ENCODE measurements around the gene VTN.

VTN gene

DNA sequence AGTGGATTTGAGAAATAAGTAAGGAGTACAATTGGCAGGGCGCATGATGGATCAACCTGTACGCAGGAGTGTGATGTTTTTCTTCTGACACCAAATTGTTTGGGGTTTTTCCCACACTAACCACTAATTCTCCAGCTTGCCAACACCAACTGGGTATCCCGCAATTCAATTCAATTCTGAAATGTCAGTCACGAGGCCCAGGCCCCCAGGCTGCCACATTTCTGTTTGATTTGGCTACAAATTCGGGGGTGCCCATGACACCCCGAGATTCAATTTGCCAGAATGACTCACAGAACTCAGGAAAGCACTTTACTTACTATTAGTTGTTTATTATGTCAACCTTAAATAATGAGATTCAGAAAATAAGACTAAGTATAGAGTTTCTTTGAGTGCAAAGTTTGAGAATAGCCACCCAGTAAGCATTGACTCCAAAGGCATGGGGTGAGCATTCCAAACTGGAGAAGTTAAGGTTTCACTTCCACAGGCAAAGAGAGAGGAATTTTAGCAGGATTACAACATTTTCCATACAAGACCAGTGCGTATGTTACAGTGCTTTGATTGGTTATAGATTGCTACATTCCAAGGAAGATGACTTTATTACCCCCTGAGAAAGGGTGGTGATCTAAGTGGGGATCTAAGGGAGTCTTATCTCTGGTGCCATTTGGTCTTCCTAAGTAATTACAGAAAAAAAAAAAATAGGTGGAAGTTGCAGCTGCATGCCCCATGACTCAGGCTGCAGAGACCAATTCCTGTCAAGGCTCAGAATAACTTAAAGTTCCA, 24.4 kb upstream of the VTN start:
- DNase-seq: no peak

DNA sequence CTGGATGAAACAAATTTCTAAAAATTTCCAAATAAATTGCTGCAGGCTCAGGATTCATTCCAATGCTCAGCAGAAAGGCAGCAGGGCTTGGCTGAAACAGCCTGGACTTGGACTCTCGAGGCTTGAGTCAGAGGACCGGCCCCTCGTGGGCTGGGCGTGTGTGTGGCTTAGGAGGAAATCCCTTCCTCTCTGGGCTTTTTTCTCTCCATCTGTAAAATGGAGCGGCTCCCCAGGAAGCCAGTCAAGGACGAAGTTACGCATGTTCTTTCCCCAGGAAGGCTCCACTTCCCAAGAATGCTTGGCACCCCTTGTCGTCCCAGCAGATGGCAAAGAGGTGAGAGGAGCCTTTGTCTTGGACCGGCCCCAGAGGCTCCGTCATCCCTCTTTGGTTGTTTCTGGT, 22.4 kb upstream of the VTN start:
- DNase-seq: no peak

DNA sequence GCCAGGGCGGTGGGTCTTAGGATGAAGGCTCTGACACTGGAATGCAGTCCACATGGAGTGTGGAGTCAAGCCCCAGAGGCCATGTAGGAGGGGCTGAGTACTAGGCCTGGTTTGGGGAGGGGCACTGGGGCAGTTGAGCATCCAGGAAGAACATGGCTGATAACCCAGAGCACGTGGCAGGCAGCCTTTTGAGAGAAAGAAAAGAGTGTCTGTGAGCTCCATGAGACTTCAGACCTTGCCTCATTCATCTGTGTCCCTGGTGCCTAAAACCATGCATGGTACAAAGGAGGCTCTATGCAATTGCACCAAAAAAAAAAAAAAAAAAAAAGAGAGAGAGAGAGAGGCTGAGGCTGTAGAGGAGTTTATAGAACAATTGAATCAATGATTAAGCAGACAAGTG, 21.3 kb upstream of the VTN start:
- DNase-seq: no peak

- DNase-seq: no peak
Observed at GRCh38 chr17:28390984-28391383, 20.9 kb upstream of the VTN start.

GRCh38 chr17:28390563-28390962, 20.5 kb upstream of the VTN start:
- DNase-seq: no peak

DNA sequence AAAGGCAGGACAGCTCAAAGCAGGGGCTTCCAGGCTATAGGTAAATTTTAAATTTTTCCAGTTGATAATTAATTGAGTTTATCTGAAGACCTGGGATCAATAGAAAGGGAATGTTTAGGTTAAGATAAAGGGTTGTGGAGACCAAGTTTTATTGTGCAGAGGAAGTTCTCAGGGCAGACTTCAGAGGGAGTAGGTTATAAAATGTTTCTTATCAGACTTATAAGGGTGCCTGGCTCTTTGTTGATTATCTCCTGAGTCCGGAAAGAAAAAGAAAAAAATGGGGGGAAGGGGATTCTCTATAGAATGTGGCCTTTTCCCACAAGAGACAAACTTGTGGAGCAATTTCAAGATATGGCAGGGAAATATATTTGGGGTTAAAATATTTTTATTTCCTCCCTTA, 20.0 kb upstream of the VTN start:
- DNase-seq: no peak

- no peak for DNase-seq
Observed at GRCh38 chr17:28388106-28388505, 18.0 kb upstream of the VTN start.

GRCh38 chr17:28386391-28386790, 16.3 kb upstream of the VTN start:
- no peak for DNase-seq

- no peak for DNase-seq
Observed at GRCh38 chr17:28385406-28385805, 15.3 kb upstream of the VTN start.

- no peak for DNase-seq
Observed at GRCh38 chr17:28385037-28385400, 14.9 kb upstream of the VTN start.

- DNase-seq: peak; percentile 49
Observed at GRCh38 chr17:28384281-28385036, 14.4 kb upstream of the VTN start.

DNA sequence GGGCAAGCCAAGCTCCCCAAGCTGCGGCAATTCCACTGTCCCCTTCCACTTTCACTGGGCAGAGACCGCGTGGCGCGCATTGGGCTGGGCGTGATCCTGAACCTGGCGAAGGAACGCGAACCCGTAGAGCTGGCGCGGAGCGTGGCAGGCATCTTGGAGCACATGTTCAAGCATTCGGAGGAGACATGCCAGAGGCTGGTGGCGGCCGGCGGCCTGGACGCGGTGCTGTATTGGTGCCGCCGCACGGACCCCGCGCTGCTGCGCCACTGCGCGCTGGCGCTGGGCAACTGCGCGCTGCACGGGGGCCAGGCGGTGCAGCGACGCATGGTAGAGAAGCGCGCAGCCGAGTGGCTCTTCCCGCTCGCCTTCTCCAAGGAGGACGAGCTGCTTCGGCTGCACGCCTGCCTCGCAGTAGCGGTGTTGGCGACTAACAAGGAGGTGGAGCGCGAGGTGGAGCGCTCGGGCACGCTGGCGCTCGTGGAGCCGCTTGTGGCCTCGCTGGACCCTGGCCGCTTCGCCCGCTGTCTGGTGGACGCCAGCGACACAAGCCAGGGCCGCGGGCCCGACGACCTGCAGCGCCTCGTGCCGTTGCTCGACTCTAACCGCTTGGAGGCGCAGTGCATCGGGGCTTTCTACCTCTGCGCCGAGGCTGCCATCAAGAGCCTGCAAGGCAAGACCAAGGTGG, 11.2 kb upstream of the VTN start:
- no peak for DNase-seq

DNA sequence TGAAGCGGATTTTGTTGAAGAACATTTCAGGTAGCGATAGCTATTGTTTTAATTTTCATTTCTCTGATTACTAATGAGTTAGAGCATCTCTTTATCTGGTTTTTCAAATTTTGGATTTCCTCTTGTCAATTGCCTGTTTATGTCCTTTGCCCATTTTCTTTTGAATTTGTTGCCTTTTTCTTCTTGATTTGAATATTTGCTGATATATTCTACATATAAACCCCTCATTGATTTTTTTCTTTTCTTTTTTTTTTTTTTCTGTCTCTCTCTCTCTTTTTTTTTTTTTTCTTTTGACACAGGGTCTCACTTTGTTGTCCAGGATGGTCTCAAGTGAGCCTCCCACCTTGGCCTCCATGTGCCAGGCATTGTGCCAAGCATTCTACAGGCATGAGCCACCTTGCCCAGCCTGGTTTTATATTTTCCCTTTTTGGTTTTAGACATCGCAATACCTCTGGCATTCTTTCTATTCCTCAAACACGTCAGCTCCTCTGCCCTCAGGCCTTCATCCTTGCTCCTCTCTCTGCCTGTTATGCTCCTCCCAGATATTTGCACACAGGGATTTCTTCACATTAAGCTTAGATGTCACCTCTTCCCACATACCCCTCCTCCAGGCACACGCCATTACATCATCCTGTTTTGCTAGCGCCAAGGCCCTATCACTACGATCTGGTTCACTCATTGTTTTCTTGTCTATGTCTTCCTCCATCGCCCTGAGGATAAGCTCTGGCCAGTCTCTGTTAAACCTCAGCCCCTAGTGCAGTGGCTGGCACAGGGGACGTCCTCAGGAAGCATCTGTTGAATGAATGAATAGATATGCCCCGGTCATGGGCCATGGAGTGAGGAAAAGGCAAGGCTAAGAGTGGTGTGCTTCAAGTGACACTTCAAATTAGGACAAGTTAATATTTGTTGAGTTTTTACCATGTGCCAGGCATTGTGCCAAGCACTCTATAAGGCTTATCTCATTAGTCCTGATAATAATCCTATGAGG, 10.0 kb upstream of the VTN start:
- no peak for DNase-seq

GRCh38 chr17:28372945-28373274, 2.8 kb upstream of the VTN start:
- DNase-seq: no peak

DNA sequence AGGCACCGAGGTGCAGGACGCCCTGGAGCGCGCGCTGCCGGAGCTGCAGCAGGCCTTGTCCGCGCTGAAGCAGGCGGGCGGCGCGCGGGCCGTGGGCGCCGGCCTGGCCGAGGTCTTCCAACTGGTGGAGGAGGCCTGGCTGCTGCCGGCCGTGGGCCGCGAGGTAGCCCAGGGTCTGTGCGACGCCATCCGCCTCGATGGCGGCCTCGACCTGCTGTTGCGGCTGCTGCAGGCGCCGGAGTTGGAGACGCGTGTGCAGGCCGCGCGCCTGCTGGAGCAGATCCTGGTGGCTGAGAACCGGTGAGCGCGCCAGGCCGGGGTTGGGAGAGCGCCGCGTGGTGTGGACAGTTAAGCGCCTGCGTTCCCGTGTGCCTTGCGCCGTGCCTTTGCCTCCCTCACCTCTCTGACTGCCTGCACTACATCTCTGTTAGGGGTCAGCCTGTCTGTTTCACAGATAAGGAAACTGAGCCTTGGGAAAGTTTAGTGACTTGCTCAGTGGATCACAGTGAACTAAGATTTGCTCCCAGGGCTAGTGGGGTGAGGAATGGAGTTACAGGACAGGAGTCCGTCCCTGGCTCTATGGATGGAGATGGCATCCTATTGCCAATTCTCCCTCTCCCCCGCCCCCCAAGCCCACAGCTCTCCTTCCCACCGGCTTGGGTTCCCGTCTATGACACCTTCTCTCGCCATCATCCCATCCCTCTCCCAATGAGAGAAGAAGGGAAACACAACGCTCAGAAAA, 2.3 kb upstream of the VTN start:
- no peak for DNase-seq

GRCh38 chr17:28371245-28372202, 1.4 kb upstream of the VTN start, which contains the start of gene SARM1:
SARM1 (plus strand) TSS chr17:28371694; CDS start chr17:28372033, 339 bp downstream.
- peak; percentile 90 for DNase-seq

DNA sequence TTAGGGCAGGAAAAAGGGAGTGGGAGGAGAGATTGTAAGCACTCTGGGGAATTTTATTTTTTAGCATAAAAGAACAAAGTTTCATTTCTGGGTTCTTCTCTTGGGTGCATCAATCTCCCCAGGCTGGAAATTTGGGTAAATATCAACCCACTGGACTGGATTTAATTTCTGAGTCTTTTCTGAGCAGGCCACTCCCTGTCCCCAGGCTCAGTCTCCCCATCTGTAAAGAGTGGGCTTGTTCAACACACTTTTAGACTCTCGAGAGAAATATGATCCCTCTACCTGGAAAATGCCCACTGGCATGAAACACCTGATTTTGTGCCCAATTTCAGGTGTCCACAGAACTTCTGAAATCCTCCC, 617 bp upstream of the VTN start:
- no peak for DNase-seq

GRCh38 chr17:28369684-28370034, 448 bp downstream of the VTN start:
- no peak for DNase-seq

DNA sequence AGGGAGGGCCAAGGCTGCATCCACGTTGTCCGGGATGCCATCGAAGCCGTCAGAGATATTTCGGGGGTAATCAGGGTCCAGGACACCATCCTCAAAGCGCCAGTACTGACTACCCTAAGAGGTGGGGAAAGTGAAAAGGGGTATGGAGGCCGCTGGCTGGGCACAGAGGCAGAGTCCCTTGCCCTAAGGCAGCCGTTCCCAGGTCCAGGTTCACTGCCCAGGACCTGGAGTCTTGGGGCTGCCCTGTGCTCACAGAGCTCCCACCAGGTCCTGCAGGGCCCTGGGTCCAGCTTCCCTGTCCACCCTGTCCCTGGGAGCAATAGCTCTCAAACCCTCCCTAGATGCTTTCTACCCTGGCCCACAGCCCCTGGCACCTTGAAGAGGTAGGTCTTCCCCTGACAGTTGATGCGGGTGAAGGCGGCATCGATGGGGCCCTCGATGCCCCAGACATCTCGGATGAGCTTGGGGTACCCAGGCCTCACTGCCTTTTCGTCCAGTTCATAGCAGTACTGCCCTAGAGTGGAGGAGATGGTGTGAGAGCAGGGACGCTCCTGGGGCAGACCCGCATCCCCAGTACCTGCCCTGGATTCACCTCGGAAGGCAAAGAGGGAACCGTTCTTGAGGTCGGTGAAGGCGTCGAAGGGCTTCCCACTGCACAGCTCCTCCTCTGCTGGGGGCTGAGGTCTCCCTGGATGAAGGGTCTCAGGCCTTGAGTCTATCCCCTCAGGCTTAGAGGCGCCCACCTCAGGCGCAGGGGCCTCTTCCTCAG, 1.0 kb downstream of the VTN start:
- DNase-seq: no peak

DNA sequence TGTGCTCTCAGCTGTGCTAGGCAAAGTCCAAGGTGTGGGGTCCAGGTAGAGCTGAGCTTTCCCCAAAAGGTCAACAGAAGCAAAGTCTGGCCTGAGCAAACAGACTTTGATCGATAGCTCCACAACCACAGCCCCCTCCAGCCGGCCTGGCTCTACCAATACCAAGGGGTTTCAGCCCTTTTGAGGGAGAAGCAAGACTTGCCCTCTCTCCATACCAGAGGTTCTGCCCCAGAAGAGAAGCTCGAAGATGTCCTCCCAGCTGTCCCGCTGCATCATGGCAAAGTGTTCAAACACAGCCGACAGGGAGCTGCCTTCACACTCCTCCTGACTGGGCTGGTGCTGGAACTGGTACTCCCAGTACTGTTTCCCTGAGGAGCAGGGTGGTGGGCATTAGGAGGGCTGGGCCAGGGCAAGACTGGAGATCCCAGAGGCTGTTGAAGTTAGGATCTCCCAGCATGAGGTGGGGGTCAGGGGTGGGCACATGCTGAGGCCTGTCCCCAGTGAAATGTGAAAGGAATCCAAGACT, 1.7 kb downstream of the VTN start:
- DNase-seq: no peak

Data from CD4-positive, alpha-beta T cell treated with Interleukin-15 for 1 hour (primary cell).